Right lobe of liver (tissue), 4 donors: ENCODE results near the gene ZDHHC6.

ENCODE experiments used
- POLR2A ChIP-seq: fragments of 450-650 bp; IDR thresholded peaks from one replicate; pipeline ENCODE4 v1.6.1; 2017; ENCODE audit warnings: antibody characterized with exemption, mild to moderate bottlenecking
- TF ChIP-seq, protein P1 (sequence below), 4 donors: fragments of 200-600 bp in 3 of 4; fragments of 450-650 bp in 1 of 4; IDR thresholded peaks; one replicate each; pipeline versions ENCODE4 v1.5.1 to v1.8.0; 2016 to 2022; ENCODE audit warnings: antibody characterized with exemption in 4 of 4, mild to moderate bottlenecking in 2 of 4
- donor health status: DM: no; HTN: no; CAD: no.
- donor health status: DM: no; HTN: no; CAD: no.
- donor health status: DM: no; HTN: yes; CAD: no.

DNA sequence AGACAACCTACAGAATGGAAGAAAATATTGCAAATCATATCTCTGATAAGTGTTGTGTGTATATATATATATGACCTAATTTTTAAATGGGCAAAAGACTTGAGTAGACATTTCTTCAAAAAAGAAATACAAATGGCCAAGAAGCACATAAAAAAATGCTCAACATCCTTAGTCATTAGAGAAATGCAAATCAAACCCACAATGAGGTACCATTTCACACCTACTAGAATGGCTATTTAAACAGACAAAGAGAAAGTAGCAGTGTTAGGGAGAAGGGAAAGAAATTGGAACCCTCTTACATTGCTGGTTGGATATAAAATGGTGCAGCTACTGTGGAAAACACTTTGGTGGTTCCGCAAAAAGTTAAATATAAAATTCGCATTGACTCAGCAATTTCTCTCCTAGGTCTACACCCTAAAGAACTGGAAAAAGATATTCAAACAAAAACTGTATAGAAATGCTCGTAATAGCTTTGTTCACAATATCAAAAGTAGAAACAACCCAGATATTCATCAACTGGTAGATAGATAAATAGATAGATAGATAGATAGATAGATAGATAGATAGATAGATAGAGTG lies 56.5 kb downstream of the ZDHHC6 start:
- TF ChIP-seq POLR2A: no peak
- TF ChIP-seq, protein P1, sequence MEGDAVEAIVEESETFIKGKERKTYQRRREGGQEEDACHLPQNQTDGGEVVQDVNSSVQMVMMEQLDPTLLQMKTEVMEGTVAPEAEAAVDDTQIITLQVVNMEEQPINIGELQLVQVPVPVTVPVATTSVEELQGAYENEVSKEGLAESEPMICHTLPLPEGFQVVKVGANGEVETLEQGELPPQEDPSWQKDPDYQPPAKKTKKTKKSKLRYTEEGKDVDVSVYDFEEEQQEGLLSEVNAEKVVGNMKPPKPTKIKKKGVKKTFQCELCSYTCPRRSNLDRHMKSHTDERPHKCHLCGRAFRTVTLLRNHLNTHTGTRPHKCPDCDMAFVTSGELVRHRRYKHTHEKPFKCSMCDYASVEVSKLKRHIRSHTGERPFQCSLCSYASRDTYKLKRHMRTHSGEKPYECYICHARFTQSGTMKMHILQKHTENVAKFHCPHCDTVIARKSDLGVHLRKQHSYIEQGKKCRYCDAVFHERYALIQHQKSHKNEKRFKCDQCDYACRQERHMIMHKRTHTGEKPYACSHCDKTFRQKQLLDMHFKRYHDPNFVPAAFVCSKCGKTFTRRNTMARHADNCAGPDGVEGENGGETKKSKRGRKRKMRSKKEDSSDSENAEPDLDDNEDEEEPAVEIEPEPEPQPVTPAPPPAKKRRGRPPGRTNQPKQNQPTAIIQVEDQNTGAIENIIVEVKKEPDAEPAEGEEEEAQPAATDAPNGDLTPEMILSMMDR (IDR thresholded peaks at IDR 0.05): no peak
